ENCODE data around the gene GRSF1.
A peak's percentile ranks its signal among the peaks of the same experiment; 100 is the strongest.
"Not testable (repeated sequence)": the region's sequence is repeated elsewhere in the genome, so short reads cannot be mapped to it uniquely, and the experiment has no call there.

Gene GRSF1

GRCh38 chr4:70844180-70844579, 4.5 kb upstream of the GRSF1 start:
- in situ Hi-C loops (cut with HindIII; ENCODE audit: low sequenced_read_pairs) = loop anchor here (25.0 kb wide), 1 partner anchor 143 kb away; the partner anchor contains the start of gene DCK
- no peak for DNase-seq (ENCODE audit: low read depth)

GRCh38 chr4:70842761-70843435, 3.2 kb upstream of the GRSF1 start:
- TF ChIP-seq CTCF (IDR thresholded peaks at IDR 0.05; ENCODE audit: low read depth, low read length, missing control alignments) = no peak
- in situ Hi-C loops (cut with HindIII; ENCODE audit: low sequenced_read_pairs) = loop anchor here (25.0 kb wide), 1 partner anchor 144 kb away; the partner anchor contains the start of gene DCK
- no peak overlapping the region for H3K4me3 ChIP-seq (ENCODE audit: low read depth, low read length)
- no peak for DNase-seq (ENCODE audit: low read depth)

More at GRCh38 chr4:70844180-70844579, 4.5 kb upstream of the GRSF1 start:
- H3K4me3 ChIP-seq (ENCODE audit: low read depth, low read length) = no peak overlapping the region
- TF ChIP-seq CTCF (IDR thresholded peaks at IDR 0.05; ENCODE audit: low read depth, low read length, missing control alignments) = no peak

- DNase-seq (ENCODE audit: low read depth) = no peak
- H3K4me3 ChIP-seq (ENCODE audit: low read depth, low read length) = no peak overlapping the region
- TF ChIP-seq CTCF (IDR thresholded peaks at IDR 0.05; ENCODE audit: low read depth, low read length, missing control alignments) = no peak
- in situ Hi-C loops (cut with HindIII; ENCODE audit: low sequenced_read_pairs) = loop anchor here (25.0 kb wide), 1 partner anchor 145 kb away; the partner anchor contains the start of gene DCK
These were observed 2.3 kb upstream of the GRSF1 start for GRCh38 chr4:70841951-70842350.

GRCh38 chr4:70841211-70841610, 1.5 kb upstream of the GRSF1 start:
- no peak for DNase-seq (ENCODE audit: low read depth)
- no peak for TF ChIP-seq CTCF (IDR thresholded peaks at IDR 0.05; ENCODE audit: low read depth, low read length, missing control alignments)
- no peak overlapping the region for H3K4me3 ChIP-seq (ENCODE audit: low read depth, low read length)
- in situ Hi-C loops (cut with HindIII; ENCODE audit: low sequenced_read_pairs) = loop anchor here (25.0 kb wide), 1 partner anchor 146 kb away; the partner anchor contains the start of gene DCK

- in situ Hi-C loops (cut with HindIII; ENCODE audit: low sequenced_read_pairs) = loop anchor here (25.0 kb wide), 1 partner anchor 147 kb away; the partner anchor contains the start of gene DCK
These were observed 941 bp upstream of the GRSF1 start for GRCh38 chr4:70840631-70841030.

DNA sequence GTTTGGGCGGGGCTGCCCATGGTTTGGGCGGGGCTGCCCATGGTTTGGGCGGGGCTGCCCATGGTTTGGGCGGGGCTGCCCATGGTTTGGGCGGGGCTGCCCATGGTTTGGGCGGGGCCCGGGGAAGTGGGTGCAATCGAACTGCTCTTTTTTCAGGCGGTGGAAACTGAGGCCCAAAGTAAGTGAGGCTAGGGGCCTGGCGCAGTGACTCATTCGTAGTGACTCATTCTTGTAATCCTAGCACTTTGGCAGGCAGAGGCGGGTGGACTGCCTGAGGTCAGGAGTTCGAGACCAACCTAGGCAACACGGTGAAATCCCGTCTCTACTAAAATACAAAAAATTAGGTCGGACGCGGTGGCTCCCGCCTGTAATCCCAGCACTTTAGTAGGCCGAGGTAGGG, 447 bp upstream of the GRSF1 start:
- in situ Hi-C loops (cut with HindIII; ENCODE audit: low sequenced_read_pairs) = loop anchor here (25.0 kb wide), 1 partner anchor 147 kb away; the partner anchor contains the start of gene DCK
- DNase-seq (ENCODE audit: low read depth); H3K4me3 ChIP-seq (ENCODE audit: low read depth, low read length): not testable (repeated sequence)

More at GRCh38 chr4:70840631-70841030, 941 bp upstream of the GRSF1 start:
- H3K4me3 ChIP-seq (ENCODE audit: low read depth, low read length); DNase-seq (ENCODE audit: low read depth): not testable (repeated sequence)

DNA sequence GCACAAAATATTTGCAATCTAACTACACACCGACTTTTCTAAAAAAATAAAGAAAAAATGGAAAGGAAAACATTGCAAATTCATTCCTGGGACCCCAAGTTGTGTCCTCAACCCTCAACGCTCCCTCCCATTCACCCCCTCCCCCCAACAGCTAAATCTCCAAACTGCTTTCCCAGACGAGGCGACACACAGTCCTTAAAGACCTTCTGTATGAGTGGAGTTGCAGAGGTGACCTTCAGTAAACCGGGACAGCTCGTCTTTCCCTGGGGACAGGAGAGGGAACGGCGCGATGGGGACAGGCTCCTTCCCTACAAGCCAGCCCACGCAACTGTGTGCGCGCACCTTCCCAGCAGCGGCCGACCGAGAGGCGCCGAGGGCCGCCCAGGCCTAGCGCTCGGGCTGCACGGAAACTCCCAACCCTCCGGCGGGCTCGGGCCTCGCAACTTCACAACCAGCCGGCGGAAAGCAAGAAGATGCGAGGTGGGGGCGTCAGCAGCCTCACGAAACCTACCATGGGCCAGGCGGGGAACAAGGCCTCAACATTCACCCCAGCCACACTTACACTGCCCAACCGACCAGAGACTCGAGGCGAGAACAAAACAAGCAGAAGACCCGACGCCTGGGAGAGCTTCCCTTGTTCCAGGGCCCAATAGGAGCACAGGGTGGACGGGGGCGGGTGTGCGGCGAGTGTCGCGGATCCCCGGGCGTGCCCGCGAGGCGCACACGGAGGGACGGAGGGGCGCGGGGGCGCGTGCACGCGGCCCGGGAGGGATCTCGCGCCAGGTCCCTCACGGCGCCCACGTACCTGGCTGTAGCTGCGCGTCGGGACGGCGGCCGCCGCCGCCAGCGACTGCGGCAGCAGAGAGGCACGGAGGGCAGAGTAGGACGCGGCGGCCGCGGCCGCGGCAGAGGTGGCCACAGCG, 763 bp downstream of the GRSF1 start:
- TF ChIP-seq CTCF (IDR thresholded peaks at IDR 0.05; ENCODE audit: low read depth, low read length, missing control alignments) = no peak
- in situ Hi-C loops (cut with HindIII; ENCODE audit: low sequenced_read_pairs) = loop anchor here (25.0 kb wide), 1 partner anchor 148 kb away; the partner anchor contains the start of gene DCK
- peak overlapping the region; percentile 65 for H3K4me3 ChIP-seq (ENCODE audit: low read depth, low read length)
- no peak for DNase-seq (ENCODE audit: low read depth)

All from astrocyte of the cerebellum (primary cell).